ENCODE data around the gene CCDC82.
"Not testable (repeated sequence)": the region's sequence is repeated elsewhere in the genome, so short reads cannot be mapped to it uniquely, and the experiment has no call there.

Gene CCDC82

DNA sequence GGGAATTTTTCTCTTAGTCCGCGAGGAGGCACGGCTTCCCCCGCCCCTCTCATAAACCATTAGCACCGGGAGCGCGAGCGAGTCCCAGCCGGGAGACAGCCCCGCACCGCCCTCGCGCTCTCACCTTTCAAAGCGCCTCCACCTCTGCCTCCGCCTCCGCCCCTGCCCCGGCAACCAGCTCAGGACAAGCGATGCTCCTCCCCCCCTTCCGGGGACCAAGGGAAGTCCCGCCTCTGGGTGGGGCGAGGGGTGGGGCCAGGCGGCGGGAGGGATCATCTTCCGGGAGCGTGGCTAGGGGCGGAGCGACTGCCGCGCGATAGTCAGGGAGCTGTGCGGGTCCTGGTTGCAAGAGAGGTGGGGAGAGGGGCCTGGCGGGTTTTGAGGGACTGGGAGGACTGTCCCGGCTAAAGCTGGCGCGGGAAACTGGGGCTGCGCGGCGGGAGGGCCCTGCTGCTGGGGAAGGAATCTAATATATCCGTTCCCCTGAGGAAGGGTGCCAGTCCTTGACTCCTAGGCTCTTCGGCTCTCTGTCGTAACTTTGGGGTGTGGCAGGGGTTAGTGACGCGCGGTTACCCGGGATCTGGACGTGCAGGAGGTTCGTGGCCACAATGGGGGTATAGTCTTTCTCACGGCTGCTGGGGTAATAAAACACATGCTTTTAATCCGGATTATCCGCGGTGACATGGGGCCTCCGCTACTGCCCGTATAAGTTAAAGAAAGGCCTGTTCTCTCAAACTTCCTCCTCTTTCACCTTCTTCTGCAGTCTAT is at the start of gene CCDC82, which contains the start of gene JRKL:
CCDC82 (minus strand) TSS at position 193 of the 768 bp plus-strand sequence. CDS start 5,165 bp downstream, outside the sequence.
JRKL (plus strand) TSS at position 294 of the 768 bp plus-strand sequence. CDS start 637 bp downstream, outside the sequence.
- peak; percentile 95 for DNase-seq

DNA sequence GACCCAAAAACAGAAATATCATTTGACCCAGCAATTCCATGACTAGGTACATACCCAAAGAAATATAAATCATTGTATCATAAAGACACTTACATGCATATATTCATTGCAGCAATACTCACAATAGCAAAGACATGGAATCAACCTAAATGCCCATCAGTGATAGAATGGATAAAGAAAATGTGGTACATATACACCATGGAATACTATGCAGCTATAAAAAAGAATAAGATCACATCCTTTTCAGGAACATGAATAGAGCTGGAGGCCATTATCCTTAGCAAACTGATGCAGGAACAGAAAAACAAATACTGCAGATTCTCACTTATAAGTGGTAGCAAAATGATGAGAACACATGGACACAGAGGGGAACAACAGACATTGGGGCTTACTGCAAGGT is 42.9 kb upstream of the CCDC82 start:
- not testable (repeated sequence) for DNase-seq

DNA sequence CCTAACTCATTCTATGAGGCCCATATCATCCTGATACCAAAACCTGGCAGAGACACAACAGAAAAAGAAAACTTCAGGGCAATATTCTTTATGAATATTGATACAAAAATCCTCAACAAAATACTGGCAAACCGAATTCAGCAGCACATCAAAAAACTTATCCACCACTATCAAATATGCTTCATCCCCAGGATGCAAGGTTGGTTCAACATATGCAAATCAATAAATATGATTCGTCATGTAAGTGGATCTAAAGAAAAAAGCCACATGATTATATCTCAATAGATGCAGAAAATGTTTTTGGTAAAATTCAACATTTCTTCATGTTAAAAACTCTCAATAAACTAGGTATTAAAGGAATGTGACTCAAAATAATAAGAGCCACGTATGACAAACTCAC is 41.0 kb upstream of the CCDC82 start:
- DNase-seq, result no peak

DNA sequence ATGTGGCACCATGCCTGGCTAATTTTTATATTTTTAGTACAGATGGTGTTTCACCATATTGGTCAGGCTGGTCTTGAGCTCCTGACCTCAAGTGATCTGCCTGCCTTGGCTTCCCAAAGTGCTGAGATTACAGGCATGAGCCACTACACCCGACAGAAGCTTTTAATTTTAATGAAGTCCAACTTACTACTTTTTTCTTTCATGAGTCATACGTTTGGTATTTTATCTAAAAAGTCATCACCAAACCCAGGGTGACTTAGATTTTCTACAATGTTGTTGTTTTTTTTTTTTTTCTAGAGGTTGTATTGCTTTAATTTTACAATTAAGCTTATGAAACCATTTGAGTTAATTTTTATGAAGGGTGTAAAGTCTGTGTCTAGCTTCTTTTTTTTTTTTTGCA is 35.0 kb upstream of the CCDC82 start:
- DNase-seq, result no peak

DNA sequence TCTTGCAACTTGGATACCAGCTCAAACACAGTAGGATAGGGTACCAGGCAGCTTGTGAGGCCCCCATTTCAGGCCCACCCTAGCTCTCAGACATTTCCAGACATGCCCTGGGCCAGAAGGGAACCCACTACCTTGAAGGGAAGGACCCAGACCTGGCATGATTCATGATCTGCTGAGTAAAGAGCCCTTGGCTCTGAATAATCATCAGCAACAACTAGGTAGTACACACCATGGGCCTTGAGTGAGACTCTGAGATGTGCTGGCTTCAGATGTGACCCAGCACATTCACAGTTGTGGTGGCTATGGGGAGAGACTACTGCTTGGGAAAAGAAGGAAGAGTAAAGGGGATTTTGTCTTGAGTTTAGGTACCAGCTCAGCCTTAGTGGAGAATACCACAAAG is 23.7 kb upstream of the CCDC82 start:
- no peak for DNase-seq

DNA sequence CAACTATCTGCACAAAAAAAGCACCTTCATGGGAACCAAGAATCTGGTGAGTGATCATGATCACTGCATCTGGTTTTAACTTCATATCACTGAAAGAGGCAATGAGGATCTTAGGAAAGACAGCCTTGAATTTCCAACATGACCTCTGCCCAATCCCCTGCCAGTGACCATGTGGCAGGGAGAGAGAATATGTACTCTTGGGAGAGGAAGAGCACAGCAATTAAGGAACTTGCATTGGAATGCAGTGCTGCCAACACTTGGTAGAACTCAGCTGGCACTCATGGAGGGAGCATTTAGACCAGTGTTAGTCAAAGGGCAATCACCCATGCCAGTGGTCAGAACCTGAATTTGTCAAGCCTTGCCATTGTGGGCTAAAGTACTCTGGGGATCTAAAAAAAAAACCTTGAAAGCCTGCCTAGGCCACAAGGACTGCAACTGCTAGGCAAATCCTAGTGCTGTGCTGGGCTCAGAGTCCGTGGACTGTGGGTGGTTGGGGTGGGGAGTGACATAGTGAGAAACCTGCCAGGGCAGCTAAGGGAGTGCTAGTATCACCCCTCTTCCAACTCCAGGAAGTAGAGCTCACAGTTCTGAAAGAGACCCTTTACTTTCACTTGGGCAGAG is 23.2 kb upstream of the CCDC82 start:
- DNase-seq, result no peak

DNA sequence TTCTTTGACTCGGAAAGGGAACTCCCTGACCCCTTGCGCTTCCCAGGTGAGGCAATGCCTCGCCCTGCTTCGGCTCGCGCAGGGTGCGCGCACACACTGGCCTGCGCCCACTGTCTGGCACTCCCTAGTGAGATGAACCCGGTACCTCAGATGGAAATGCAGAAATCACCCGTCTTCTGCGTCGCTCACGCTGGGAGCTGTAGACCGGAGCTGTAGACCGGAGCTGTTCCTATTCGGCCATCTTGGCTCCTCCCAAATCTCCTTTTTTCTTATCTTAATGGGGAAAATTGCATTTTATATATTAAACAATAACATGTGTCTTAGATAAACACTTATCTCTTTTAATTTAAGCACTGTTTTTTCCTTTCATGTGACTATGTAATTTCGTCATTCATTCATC is 21.7 kb upstream of the CCDC82 start:
- not testable (repeated sequence) for DNase-seq

DNA sequence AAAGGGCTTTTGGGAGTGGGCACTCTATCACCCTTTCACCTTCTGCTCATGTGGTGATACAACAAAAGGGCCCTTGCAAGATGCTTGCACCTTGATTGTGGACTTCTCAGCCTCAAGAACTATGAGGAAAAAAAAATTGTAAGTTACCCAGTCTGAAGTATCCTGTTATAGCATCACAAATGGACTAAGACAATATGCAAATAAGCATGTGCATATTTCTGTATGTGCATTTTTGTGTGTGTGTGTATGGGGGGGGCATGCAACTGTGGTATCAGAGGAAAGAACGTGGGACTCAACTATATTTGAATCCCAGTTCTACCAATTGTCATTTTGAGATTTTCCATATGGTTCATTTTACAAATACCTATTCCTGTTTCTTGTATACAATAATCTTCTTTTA is 11.0 kb upstream of the CCDC82 start:
- DNase-seq, result no peak

DNA sequence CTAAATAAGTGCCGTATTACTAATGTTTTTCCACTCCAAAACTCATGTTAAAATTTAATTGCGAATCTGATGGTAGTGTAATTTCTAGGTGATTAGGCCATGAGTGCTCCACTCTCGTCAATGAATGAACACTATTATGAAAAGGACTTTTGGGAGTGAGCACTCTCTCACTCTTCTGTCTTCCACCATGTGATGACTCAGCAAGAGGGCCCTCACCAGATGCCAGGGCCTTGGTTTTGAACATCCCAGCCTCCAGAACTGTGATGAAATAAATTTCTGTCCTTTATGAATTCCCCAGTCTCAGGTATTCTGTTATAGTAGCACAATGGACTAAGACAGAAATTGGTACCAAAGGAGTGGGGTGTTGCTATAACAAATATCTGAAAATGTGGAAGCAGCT is 8.2 kb upstream of the CCDC82 start:
- no peak for DNase-seq

DNA sequence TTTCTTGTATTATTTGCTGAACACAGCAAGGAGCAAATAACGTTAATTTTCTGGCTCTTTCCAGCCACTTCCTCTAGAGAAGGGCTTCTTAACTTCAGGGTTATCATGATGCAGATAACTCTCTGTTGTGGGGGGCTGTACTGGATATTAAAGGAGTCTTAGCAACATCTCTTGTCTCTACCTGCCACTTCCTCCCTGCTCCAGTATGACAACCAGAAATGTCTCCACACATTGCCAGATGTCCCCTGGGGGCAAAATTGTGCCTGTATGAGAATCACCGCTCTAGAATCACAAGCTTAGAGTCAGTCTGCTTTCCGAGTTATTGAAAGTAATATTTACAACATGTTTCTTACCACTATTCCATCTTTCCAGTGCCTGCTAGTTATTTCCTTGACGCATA is 6.9 kb upstream of the CCDC82 start:
- no peak for DNase-seq

DNA sequence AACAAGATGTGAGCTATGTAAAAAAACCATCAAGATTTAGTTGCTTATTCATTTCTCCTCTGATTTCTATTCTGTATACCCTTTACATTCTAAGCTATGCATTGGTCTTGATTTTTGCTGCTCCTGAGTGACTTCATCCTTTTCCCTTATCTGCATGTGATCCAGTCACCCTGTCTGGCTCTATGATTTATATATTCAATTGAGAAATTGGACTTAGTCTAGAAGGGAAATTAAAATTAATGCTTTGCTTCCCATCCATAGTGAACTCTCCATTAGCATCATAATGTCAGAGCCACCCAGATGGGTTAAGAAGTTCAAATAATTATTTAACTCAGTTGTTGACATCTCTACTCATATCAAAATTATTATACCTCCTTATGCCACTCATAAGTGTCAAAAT is 5.1 kb upstream of the CCDC82 start:
- DNase-seq, result no peak

DNA sequence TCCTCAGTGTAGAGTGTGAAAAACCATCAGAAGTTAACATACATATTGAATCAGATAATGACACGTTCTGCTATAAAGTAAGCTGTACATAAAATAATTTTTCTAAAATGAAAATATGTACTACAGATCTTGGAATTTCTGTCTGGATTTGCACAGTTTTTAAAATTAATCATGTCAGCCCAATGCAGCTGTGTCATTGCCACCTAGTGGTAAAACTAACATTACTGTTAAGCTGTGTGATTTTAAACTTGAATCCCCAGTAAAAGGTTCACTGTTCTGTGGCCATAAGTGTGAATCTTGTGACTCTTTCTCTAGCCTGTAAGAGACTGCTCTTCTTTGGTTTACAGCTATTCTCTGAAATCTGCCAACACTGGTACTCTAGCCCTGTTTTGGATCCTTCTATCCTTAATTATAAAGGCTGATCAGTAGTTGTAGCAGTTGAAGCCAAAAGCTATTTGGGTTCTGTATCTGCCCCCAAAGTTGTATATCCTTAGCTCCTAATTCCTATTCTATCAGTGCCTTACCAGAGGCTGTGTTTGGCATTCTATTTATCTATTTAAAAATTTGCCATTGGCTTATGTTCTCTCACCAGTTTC is 4.1 kb upstream of the CCDC82 start:
- DNase-seq, result peak; percentile 21

DNA sequence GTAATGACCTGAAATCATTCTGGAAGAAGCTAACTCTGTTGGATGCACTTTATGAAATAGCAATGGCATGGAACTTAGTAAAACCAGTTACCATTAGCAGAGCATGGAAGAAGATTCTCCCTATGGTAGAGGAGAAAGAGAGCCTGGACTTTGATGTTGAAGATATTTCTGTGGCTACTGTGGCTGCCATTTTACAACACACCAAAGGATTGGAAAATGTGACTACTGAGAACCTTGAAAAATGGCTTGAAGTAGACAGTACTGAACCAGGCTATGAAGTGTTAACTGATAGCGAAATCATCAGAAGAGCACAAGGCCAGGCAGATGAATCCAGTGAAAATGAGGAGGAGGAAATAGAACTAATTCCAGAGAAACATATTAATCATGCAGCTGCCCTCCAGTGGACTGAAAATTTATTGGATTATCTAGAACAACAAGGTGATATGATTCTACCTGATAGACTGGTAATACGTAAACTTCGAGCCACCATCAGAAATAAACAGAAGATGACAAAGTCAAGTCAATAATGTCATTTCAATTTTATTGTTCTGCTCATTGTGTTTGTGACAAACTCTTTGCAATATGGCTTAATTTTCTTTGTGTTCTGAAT is 2.1 kb upstream of the CCDC82 start:
- DNase-seq, result no peak

DNA sequence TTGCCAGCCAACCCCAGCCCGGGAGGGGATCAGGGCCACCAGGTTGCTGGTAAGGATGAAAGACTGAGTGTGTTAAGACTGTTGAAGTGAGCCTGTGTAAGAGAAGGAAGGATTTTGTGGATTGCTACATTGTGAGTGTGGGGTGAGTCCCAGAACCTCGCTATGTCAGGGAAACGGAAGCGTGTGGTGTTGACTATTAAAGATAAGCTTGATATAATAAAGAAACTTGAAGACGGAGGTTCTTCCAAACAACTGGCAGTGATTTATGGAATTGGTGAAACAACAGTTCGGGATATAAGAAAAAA is 728 bp upstream of the CCDC82 start:
- no peak for DNase-seq

DNA sequence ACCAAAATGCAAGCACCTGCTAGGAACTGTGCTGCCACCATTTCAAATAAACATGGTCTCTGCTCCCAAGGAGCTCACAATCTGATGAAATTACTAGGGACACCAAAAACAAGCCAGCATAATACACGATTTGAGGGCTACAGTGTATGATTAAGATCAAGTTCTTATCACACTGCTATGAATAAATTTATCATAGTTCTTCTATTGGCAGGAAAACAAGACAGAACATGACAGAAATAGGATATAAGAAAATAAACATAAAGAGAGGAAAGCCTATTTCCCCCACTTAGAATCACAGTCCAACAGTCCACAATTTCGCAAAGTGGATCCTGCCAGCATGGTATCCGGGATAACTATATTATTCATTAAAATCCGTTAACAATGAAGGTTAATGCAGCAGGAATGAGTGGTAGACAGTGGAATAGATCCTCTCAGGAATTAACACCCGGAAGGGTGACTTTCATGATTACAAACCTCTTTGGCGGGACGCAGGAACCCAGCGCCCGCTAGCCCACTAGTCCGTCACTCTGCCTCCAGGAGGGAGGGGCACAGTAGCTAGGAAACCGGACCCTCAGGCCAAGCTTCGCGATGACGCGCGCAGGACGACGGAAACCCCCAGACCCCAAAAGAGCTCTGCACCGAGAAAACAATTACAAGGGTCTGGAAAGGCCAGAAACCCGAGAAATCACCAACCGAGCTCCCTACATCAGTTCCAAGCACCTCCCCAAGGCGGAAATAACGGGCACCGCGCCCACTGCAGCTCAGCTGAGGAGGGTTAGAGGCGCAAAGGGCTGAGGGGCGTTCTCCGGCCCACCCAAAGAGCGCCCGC is 607 bp downstream of the CCDC82 start:
- DNase-seq, result no peak

DNA sequence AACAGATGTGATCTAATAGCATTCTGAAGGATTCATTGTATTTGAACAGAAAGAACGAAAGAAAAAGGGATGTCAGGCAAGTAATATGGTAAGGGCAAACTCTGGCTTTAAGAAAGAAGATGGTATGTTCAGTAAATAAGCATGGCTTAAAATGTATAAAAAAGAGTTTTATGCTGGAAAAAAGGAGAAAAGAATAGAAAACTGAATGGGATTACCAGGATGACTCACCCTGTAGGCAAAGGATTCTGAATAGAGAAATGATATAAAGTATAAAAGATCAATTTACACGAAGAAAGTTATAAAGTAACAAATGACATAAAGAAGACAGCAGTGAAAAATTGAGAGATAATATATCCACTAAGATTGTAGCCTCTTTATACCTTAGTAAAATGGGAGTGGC is 4.5 kb downstream of the CCDC82 start:
- no peak for DNase-seq

DNA sequence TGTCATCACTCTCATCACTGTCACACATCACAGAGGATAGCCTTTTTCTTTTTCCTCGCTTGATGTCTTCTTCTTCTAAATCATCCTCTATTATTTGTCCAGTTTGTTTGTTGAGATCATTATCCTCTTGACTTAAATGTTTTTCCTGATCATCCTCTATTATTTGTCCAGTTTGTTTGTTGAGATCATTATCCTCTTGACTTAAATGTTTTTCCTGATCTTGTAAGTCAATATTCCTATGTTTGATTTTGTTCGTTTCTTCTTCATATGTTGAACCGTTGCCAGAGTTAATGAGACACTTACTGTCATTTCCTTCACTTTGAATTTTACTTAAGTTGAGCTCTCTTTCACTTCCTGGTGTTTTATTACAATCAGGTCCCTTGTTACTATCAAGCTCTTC is 5.6 kb downstream of the CCDC82 start:
- DNase-seq, result peak; percentile 50

DNA sequence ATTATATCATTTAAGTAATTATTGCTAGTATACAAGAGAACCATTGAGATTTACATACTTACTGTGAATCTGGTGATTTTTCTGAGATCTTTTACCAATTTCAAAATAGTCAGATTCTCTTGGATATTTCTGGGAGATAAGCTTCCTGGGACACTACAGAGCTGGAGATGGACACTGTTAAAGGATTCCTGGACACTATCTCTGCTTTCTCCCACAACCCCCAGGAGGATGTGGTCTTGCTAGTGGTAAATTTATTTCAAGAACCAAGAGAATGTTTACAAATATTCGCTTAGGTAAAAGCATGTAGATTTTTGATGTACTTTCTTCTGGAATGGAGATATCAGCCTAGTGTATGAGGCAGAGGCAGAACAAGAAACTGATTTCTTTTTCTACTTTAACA is 12.9 kb downstream of the CCDC82 start:
- DNase-seq, result no peak

DNA sequence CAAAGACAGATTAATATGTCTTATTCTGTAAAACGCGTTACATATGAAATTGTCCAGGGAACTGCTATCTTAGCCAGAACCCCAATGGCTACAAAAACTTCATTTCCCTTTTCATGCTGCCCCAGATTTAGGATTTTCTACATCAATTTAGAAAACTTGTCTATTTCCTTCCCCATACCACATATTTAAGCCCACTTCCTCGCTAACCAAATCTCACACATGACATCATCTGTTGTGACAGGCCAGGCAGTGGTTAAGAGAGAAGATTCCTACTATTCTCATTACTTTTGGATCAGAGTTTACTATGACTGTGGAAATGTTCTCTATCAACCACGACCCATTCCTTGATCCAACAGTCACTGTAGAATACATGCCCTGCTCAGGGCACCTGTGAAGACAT is 15.9 kb downstream of the CCDC82 start:
- DNase-seq, result no peak

DNA sequence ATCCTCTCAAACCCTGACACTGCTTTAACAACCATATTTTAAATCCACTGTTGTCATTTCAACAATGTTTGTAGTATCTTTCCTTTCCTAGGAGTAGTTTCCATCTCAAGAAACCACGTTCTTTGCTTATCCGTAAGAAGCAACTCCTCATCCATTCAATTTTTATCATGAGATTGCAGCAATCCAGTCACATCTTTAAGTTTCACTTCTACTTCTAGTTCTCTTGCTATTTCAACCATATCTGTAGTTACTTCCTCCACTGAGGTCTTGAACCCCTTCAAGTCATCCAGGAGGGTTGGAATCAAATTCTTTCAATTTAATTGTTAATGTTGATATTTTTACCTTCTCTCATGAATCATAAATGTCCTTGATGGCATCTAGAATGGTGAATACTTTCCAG is 22.4 kb downstream of the CCDC82 start:
- no peak for DNase-seq

DNA sequence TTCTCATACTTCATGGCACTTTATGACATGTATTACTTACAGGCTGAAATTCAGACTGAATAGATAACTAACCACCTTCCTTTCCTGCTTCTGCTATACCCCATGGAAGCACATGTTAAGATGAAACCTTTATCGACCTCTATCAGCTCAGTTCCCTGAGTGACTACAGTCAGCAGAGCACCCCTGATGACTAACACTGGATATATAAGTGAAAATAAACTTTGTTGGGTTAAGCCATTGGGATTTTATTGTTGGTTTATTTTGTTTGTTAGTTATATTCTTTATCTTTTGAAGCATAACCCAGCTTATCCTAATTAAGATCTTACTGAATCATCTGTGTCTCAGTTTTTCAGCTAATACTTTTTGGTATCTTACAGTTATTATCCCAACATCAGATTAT is 23.7 kb downstream of the CCDC82 start:
- DNase-seq, result no peak

DNA sequence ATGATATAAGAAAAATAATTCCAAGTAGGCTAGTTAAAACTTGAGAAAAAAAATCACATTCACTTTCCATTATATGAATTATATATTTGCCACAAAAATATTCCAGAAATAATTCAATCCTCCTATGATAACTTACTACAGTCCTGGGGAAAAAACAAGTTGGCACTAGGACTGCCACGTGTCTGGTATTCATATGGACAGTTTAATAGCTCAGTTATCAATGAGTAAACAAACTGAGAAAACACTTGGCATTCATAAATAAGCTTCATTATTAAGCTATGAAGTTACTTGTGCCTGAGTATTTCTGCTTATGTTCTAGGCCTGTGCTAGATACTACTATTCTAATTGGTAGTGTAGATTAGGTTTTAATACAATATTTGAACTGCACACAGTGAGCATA is 24.2 kb downstream of the CCDC82 start:
- DNase-seq, result no peak

DNA sequence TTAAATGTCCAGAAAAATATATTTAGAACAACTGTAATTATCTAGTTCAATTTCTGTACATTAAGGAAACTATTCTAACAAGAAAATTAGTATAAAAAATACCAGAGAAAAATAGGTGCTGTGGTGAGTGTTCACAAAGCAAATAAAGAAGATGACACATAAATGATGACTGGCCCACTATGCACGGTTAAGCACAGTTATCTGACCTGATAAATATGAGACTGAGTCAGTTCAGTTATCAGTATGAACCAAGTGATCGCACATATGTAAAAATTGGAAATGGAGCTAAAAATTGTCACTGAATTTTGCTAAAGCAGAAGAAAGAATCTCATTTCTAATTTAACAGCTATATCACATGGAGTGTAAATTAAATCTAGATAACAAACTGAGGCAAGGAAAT is 27.9 kb downstream of the CCDC82 start:
- no peak for DNase-seq

All from NCI-H774 (cell line).